ENCODE data around the gene SHROOM3.

DNA sequence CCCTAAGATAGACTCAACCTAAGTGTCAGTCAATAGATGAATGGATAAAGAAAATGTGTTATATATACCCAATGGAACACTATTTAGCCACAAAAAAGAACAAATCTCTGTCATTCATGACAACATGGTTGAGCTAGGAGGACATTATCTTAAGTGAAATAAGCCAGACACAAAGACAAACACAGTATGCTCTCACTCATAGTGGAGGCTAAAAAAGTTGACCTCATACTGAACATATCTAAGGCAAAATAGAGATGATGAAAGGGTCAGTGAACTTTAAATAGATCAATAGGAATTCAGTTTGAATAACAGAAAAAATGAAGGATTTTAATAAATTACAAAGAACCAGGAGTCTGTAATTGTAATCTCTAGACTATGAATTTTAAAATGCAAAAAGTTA, 356.4 kb downstream of the SHROOM3 start:
- TF ChIP-seq POLR2A (IDR thresholded peaks at IDR 0.05) = no peak
- TF ChIP-seq, protein P1, sequence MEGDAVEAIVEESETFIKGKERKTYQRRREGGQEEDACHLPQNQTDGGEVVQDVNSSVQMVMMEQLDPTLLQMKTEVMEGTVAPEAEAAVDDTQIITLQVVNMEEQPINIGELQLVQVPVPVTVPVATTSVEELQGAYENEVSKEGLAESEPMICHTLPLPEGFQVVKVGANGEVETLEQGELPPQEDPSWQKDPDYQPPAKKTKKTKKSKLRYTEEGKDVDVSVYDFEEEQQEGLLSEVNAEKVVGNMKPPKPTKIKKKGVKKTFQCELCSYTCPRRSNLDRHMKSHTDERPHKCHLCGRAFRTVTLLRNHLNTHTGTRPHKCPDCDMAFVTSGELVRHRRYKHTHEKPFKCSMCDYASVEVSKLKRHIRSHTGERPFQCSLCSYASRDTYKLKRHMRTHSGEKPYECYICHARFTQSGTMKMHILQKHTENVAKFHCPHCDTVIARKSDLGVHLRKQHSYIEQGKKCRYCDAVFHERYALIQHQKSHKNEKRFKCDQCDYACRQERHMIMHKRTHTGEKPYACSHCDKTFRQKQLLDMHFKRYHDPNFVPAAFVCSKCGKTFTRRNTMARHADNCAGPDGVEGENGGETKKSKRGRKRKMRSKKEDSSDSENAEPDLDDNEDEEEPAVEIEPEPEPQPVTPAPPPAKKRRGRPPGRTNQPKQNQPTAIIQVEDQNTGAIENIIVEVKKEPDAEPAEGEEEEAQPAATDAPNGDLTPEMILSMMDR (IDR thresholded peaks at IDR 0.05) = no peak
